DND-41 (cell line): ENCODE data around the gene TRIM44.
A peak's percentile ranks its signal among the peaks of the same experiment; 100 is the strongest.
"Not testable (repeated sequence)": the region's sequence is repeated elsewhere in the genome, so short reads cannot be mapped to it uniquely, and the experiment has no call there.

ENCODE experiments used
- ATAC-seq: fragments of 200-7000 bp; cut with Tn5 transposase; 3 replicates; pipeline ENCODE4 v1.9.1; 2021; ENCODE audit warnings: low read depth; ENCODE audit not compliant: insufficient read depth
- DNase-seq: peaks from one replicate; pipeline ENCODE4 v3.0.0-alpha.2; 2020
- H2AFZ ChIP-seq: 2 replicates; pipeline ENCODE4 v1.6.0; 2012; ENCODE audit warnings: low read depth, low read length
- H3K27ac ChIP-seq: 2 replicates; pipeline ENCODE4 v1.5.1; 2012; ENCODE audit warnings: low read length, inconsistent platforms
- H3K27me3 ChIP-seq: fragments of 200-600 bp; sonication (generic); 2 replicates; pipeline ENCODE4 v1.6.0; 2012; ENCODE audit warnings: low read length, mild to moderate bottlenecking, inconsistent platforms; ENCODE audit not compliant: insufficient read depth, poor library complexity
- H3K36me3 ChIP-seq: 2 replicates; pipeline ENCODE4 v1.5.1; 2012; ENCODE audit warnings: low read length, inconsistent platforms; ENCODE audit not compliant: insufficient read depth
- H3K4me1 ChIP-seq: 2 replicates; pipeline ENCODE4 v1.5.1; 2012; ENCODE audit warnings: mild to moderate bottlenecking, low read length; ENCODE audit not compliant: insufficient read depth
- H3K4me2 ChIP-seq: 2 replicates; pipeline ENCODE4 v1.6.0; 2012; ENCODE audit warnings: mild to moderate bottlenecking, moderate library complexity, low read length, inconsistent platforms; ENCODE audit not compliant: insufficient read depth
- H3K4me3 ChIP-seq, 2 experiments: fragments of 200-600 bp in 1 of 2; shearing (Covaris generic) in 1 of 2; 2 replicates each; pipeline ENCODE4 v1.5.1; 2012 to 2016; ENCODE audit warnings: inconsistent platforms in 2 of 2, low read length in 2 of 2, mild to moderate bottlenecking in 2 of 2, low read depth in 1 of 2, moderate library complexity in 1 of 2
- H3K79me2 ChIP-seq: 2 replicates; pipeline ENCODE4 v1.6.0; 2012; ENCODE audit warnings: low read length, inconsistent platforms; ENCODE audit not compliant: insufficient read depth
- H3K9ac ChIP-seq: 2 replicates; pipeline ENCODE4 v1.6.0; 2012; ENCODE audit warnings: low read depth, mild to moderate bottlenecking, inconsistent platforms, low read length, moderate library complexity
- H3K9me3 ChIP-seq: 2 replicates; pipeline ENCODE4 v1.5.1; 2012; ENCODE audit warnings: low read length, moderate library complexity, mild to moderate bottlenecking, inconsistent platforms; ENCODE audit not compliant: insufficient read depth, severe bottlenecking
- H4K20me1 ChIP-seq: 2 replicates; pipeline ENCODE4 v1.6.0; 2012; ENCODE audit warnings: low read length; ENCODE audit not compliant: insufficient read depth
- EZH2 ChIP-seq: IDR thresholded peaks from 3 replicates; pipeline ENCODE4 v1.6.1; 2012; ENCODE audit warnings: borderline replicate concordance, low read depth, mild to moderate bottlenecking, moderate library complexity, low read length, inconsistent platforms; ENCODE audit not compliant: severe bottlenecking
- TF ChIP-seq, protein P1 (sequence below): IDR thresholded peaks from 2 replicates; pipeline ENCODE4 v1.5.1; 2012; ENCODE audit warnings: borderline replicate concordance, low read length, moderate library complexity, mild to moderate bottlenecking; ENCODE audit not compliant: poor library complexity, severe bottlenecking; ENCODE audit errors: extremely low read depth

The TRIM44 gene

GRCh38 chr11:35712533-35712932 lies 50.0 kb downstream of the TRIM44 start:
- Histone ChIP-seq H3K27me3 (no peaks in the 10 kb centered on the region), H3K27ac (no peak overlapping the region), H3K9ac (no peak overlapping the region), H3K9me3 (no peaks in the 10 kb centered on the region), H3K4me3 (no peak overlapping the region), H3K4me1 (no peaks in the 10 kb centered on the region), H3K79me2 (no peaks in the 10 kb centered on the region), H3K4me2 (no peak overlapping the region), H4K20me1 (no peaks in the 10 kb centered on the region), H2AFZ (no peak overlapping the region), H3K36me3 (no peaks in the 10 kb centered on the region)
- ATAC-seq: no peak
- no peak for TF ChIP-seq EZH2
- TF ChIP-seq, protein P1, sequence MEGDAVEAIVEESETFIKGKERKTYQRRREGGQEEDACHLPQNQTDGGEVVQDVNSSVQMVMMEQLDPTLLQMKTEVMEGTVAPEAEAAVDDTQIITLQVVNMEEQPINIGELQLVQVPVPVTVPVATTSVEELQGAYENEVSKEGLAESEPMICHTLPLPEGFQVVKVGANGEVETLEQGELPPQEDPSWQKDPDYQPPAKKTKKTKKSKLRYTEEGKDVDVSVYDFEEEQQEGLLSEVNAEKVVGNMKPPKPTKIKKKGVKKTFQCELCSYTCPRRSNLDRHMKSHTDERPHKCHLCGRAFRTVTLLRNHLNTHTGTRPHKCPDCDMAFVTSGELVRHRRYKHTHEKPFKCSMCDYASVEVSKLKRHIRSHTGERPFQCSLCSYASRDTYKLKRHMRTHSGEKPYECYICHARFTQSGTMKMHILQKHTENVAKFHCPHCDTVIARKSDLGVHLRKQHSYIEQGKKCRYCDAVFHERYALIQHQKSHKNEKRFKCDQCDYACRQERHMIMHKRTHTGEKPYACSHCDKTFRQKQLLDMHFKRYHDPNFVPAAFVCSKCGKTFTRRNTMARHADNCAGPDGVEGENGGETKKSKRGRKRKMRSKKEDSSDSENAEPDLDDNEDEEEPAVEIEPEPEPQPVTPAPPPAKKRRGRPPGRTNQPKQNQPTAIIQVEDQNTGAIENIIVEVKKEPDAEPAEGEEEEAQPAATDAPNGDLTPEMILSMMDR: no peak
- DNase-seq: no peak

- no peak overlapping the region for H2AFZ ChIP-seq
- no peaks in the 10 kb centered on the region for H3K4me1 ChIP-seq
- no peak for DNase-seq
- no peak overlapping the region for H3K4me2 ChIP-seq
- no peaks in the 10 kb centered on the region for H4K20me1 ChIP-seq
- no peaks in the 10 kb centered on the region for H3K79me2 ChIP-seq
- ATAC-seq: no peak
- no peak overlapping the region for H3K4me3 ChIP-seq
- TF ChIP-seq, protein P1: no peak
- TF ChIP-seq EZH2: no peak
- no peaks in the 10 kb centered on the region for H3K9me3 ChIP-seq
- H3K27me3 ChIP-seq: no peaks in the 10 kb centered on the region
- no peak overlapping the region for H3K9ac ChIP-seq
- H3K27ac ChIP-seq: no peak overlapping the region
- H3K36me3 ChIP-seq: no peaks in the 10 kb centered on the region
These were observed 52.5 kb downstream of the TRIM44 start for GRCh38 chr11:35714882-35715627.

DNA sequence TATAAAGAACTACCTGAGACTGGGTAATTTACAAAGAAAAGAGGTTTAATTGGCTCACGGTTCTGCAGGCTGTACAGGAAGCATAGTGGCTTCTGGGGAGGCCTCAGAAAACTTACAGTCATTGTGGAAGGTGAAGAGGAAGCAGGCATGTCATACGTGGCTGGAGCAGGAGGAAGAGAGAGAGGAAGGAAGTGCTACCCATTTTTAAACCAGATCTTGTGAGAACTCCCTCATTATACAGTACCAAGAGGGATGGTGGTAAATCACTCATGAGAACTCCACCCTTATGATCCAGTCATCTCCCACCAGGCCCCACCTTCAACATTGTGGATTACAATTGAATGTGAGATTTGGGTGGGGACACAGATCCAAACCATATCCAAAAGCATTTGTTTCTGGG lies 53.1 kb downstream of the TRIM44 start:
- not testable (repeated sequence) for H3K4me1 ChIP-seq, H3K4me2 ChIP-seq, H3K9ac ChIP-seq, H3K79me2 ChIP-seq, H3K27ac ChIP-seq, H3K27me3 ChIP-seq, H3K36me3 ChIP-seq, DNase-seq, H3K4me3 ChIP-seq, H3K9me3 ChIP-seq, H4K20me1 ChIP-seq, H2AFZ ChIP-seq, ATAC-seq

GRCh38 chr11:35717043-35717442 lies 54.5 kb downstream of the TRIM44 start:
- TF ChIP-seq, protein P1: peak; percentile 14
- TF ChIP-seq EZH2: no peak
- H3K27ac ChIP-seq: no peak overlapping the region
- H2AFZ ChIP-seq: no peak overlapping the region
- H3K79me2 ChIP-seq: no peaks in the 10 kb centered on the region
- no peak overlapping the region for H3K4me2 ChIP-seq
- ATAC-seq (no peak), DNase-seq (no peak)
- no peak overlapping the region for H3K4me3 ChIP-seq
- H3K9me3 ChIP-seq: no peaks in the 10 kb centered on the region
- H4K20me1 ChIP-seq: no peaks in the 10 kb centered on the region
- no peaks in the 10 kb centered on the region for H3K36me3 ChIP-seq
- no peaks in the 10 kb centered on the region for H3K27me3 ChIP-seq
- H3K4me1 ChIP-seq: no peaks in the 10 kb centered on the region
- no peak overlapping the region for H3K9ac ChIP-seq
